GM18508 (cell line): ENCODE data around the gene ULK3.

Experiments
- ATAC-seq: cut with Tn5 transposase; IDR thresholded peaks from one replicate; pipeline ENCODE4 v1.9.1; 2021; ENCODE audit warnings: moderate number of reproducible peaks; ENCODE audit not compliant: insufficient read depth, unreplicated experiment

The ULK3 gene

GRCh38 chr15:74841891-74842373, 1.0 kb downstream of the ULK3 start:
- ATAC-seq, result no peak

- no peak for ATAC-seq
Measured at GRCh38 chr15:74840851-74841775, 1.8 kb downstream of the ULK3 start.

- ATAC-seq, result no peak
Measured at GRCh38 chr15:74839526-74840395, 3.2 kb downstream of the ULK3 start.

GRCh38 chr15:74838746-74839525, 4.0 kb downstream of the ULK3 start:
- ATAC-seq, result no peak

GRCh38 chr15:74838137-74838516, 4.8 kb downstream of the ULK3 start:
- no peak for ATAC-seq

- ATAC-seq, result no peak
Measured at GRCh38 chr15:74837482-74838136, 5.3 kb downstream of the ULK3 start.

- ATAC-seq, result no peak
Measured at GRCh38 chr15:74836846-74837245, 6.1 kb downstream of the ULK3 start.

- no peak for ATAC-seq
Measured at GRCh38 chr15:74835312-74835823, 7.6 kb downstream of the ULK3 start.

- no peak for ATAC-seq
Measured at GRCh38 chr15:74833376-74834107, 9.4 kb downstream of the ULK3 start.

- no peak for ATAC-seq
Measured at GRCh38 chr15:74832826-74833225, 10.1 kb downstream of the ULK3 start.

- ATAC-seq, result no peak
Measured at GRCh38 chr15:74831813-74832495, 11.0 kb downstream of the ULK3 start.

- no peak for ATAC-seq
Measured at GRCh38 chr15:74830868-74831267, 12.1 kb downstream of the ULK3 start.

GRCh38 chr15:74829991-74830390, 13.0 kb downstream of the ULK3 start:
- no peak for ATAC-seq

- no peak for ATAC-seq
Measured at GRCh38 chr15:74829486-74829885, 13.5 kb downstream of the ULK3 start.

GRCh38 chr15:74828835-74829234, 14.1 kb downstream of the ULK3 start:
- no peak for ATAC-seq

GRCh38 chr15:74827614-74828013, 15.3 kb downstream of the ULK3 start:
- no peak for ATAC-seq

- no peak for ATAC-seq
Measured at GRCh38 chr15:74826921-74827320, 16.0 kb downstream of the ULK3 start.

GRCh38 chr15:74826364-74826819, 16.6 kb downstream of the ULK3 start, which contains the start of gene CPLX3:
CPLX3 (plus strand) TSS chr15:74826627; CDS start chr15:74826704, 77 bp downstream.
- ATAC-seq, result no peak
